Measurements from ENCODE around the gene GIPC3.

DNA sequence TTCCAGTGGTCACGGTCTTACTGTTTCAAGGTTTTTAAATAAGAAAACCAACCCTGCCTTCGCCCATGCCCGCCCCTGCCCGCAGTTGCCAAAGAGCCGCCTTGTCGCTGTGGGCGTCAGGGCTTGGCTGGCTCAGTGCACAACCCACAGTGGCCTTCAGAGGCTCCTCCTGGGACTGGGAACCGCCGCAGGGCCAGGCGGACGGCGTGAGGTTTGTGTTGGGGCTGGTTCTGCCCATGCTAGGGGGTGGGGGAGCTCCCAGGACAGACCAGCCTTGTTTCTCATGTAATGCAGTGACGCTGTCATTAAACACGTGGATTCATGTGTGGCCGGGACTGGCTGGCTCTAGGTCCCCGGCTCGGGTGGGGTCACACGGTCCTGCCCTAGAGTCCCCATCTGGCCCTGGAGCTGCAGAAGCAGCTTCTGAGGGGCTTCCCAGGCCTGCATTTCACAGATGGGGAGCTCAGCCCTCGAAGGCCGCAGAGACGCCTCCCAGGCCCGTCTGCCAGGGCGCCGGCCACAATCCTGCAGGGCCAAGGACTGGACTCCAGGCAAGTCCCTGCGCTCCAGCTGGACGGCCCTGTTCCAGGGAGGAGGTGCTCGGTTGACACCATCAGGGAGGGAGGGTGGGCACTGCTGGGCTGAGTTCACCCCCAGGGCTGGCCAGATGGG is 48.7 kb upstream of the GIPC3 start:
- TF ChIP-seq, protein P1, sequence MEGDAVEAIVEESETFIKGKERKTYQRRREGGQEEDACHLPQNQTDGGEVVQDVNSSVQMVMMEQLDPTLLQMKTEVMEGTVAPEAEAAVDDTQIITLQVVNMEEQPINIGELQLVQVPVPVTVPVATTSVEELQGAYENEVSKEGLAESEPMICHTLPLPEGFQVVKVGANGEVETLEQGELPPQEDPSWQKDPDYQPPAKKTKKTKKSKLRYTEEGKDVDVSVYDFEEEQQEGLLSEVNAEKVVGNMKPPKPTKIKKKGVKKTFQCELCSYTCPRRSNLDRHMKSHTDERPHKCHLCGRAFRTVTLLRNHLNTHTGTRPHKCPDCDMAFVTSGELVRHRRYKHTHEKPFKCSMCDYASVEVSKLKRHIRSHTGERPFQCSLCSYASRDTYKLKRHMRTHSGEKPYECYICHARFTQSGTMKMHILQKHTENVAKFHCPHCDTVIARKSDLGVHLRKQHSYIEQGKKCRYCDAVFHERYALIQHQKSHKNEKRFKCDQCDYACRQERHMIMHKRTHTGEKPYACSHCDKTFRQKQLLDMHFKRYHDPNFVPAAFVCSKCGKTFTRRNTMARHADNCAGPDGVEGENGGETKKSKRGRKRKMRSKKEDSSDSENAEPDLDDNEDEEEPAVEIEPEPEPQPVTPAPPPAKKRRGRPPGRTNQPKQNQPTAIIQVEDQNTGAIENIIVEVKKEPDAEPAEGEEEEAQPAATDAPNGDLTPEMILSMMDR (IDR thresholded peaks at IDR 0.05): no peak
- TF ChIP-seq POLR2A (IDR thresholded peaks at IDR 0.05): no peak

Data from thyroid gland (tissue), 4 donors.